Measurements from ENCODE around the gene SZT2. TPM values are rescaled to one million over a fixed set of nuclear protein-coding genes. Genes with fewer than 3 reads are reported as not detected.

Gene SZT2
- 14.5 and 14.6 TPM in 2 replicates for total RNA-seq

GRCh38 chr1:43389326-43390313 is at the start of gene SZT2, which contains the start of gene MED8:
TSS of gene SZT2 (plus strand) at chr1:43389899. CDS start at chr1:43389969, 70 bp downstream.
TSS of gene MED8 (minus strand) at chr1:43389800. CDS start at chr1:43389764, 36 bp downstream.

GRCh38 chr1:43358746-43359693 is 30.7 kb upstream of the SZT2 start, which contains the start of gene CDC20:
TSS of gene CDC20 (plus strand) at chr1:43358981. CDS start at chr1:43359216, 235 bp downstream.

GRCh38 chr1:43367904-43368645 is 21.6 kb upstream of the SZT2 start, which contains the start of gene ELOVL1:
TSS of gene ELOVL1 (minus strand) at chr1:43368011. CDS start at chr1:43365609, 2,402 bp downstream.

GRCh38 chr1:43453442-43454269 is 64.0 kb downstream of the SZT2 start, which contains the start of gene HYI:
TSS of gene HYI (minus strand) at chr1:43453931. CDS start at chr1:43453793, 138 bp downstream.

Other genes with a start within 250 kb of the SZT2 start
- 51.4 and 64.0 TPM in 2 replicates for gene EBNA1BP2, start 217.6 kb upstream of the SZT2 start, total RNA-seq
- 0.09 and 0.22 TPM in 2 replicates for gene CFAP57, start 217.6 kb upstream of the SZT2 start, total RNA-seq
- not detected in 2 replicates for gene TMEM125, start 119.9 kb upstream of the SZT2 start, total RNA-seq
- not detected in 2 replicates for gene C1orf210, start 104.3 kb upstream of the SZT2 start, total RNA-seq
- 962 and 1,146 TPM in 2 replicates for gene TIE1, start 88.9 kb upstream of the SZT2 start, total RNA-seq
- gene MPL, start 52.1 kb upstream of the SZT2 start, total RNA-seq = 0.09 and 0.11 TPM in 2 replicates
- gene CDC20, start 30.9 kb upstream of the SZT2 start, total RNA-seq = 8.3 and 10.1 TPM in 2 replicates
- 38.4 and 54.4 TPM in 2 replicates for gene ELOVL1, start 21.9 kb upstream of the SZT2 start, total RNA-seq
- gene MED8, start 99 bp upstream of the SZT2 start, total RNA-seq = 35.2 and 39.4 TPM in 2 replicates
- gene HYI, start 64.0 kb downstream of the SZT2 start, total RNA-seq = 24.5 and 82.0 TPM in 2 replicates
- gene PTPRF, start 141.0 kb downstream of the SZT2 start, total RNA-seq = 28.6 and 56.3 TPM in 2 replicates